Head of caudate nucleus (tissue), 42 donors: ENCODE results near the gene FKBP2.

ENCODE experiments used
- DNase-seq, 42 donors: peaks; one replicate each; pipeline versions ENCODE4 v3.0.0 to v3.0.0-alpha.2; 2020 to 2021; ENCODE audit warnings: mixed read lengths in 7 of 42
- intact Hi-C: fragments of 100-400 bp; cut with DNase I; formaldehyde crosslinking; loops from one replicate; pipeline ENCODE4 v1.15.0; 2022

FKBP2 gene

DNA sequence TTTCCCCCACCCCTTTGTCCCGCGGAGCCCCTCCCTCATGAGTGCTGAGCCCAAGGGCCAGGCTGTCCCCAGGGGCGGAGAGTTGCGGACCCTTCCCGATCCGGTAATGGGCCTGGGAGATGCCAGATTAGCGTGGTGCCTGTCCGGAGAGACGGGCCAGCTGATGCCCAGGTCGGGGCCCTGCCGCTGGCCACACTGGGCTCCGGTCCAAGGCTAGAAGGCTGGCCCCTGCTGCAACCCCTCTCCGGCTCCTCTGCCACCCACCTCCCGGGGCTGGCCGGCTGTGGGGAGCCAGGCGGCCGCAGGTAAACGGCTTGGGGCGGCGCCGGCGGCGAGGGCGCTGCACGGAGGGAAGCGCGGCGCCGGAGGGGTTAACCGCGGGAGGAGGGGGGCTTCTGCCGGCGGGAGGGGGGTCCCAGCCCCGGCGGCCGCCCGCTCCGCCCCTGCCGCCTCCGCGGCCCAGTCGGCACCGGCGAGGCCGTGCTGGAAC is 50.4 kb downstream of the FKBP2 start, which contains the start of gene KCNK4:
Gene KCNK4 (plus strand): TSS at position 41 of the 490 bp plus-strand sequence. CDS start 1,717 bp downstream, outside the sequence.
- intact Hi-C loops = no loop called here
- DNase-seq = no peak

GRCh38 chr11:64291752-64292459 is 51.0 kb downstream of the FKBP2 start:
- intact Hi-C loops = no loop called here

DNA sequence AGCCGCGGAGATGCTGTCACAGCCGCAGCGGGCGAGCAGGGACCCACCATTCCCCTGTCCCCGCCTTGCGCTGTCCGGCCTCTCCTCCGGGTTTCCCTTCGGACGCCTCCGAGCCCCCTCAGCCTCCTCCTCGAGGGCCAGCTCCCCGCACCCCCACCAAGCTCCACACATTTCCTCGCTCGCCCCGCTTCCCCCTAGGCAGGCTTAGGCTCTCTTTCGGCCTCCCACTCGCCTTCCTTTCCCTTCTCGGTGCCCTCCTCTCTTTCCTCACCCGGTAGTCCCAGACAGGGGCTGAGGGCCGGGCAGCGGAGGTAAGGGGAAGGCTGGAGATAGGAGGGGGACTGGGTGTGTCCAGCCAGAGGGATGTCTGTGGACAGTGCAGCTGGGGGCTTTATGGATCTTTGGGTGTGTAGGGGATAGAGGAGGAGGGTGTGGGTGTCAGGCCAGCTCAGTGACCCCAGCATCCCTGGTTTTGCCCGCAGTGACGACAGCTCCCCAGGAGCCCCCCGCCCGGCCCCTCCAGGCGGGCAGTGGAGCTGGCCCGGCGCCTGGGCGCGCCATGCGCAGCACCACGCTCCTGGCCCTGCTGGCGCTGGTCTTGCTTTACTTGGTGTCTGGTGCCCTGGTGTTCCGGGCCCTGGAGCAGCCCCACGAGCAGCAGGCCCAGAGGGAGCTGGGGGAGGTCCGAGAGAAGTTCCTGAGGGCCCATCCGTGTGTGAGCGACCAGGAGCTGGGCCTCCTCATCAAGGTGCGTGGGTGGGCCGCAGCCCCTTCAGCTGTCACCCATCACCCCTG is 51.8 kb downstream of the FKBP2 start:
- DNase-seq = peak in 3 of 42 donors; percentile 22 to 39 (median 33)
- intact Hi-C loops = no loop called here

More at GRCh38 chr11:64291752-64292459, 51.0 kb downstream of the FKBP2 start:
- peak in 6 of 42 donors; percentile 17 to 56 (median 43) for DNase-seq
